ENCODE data around the gene GGT6. TPM values are rescaled to one million over a fixed set of nuclear protein-coding genes. Genes with fewer than 3 reads are reported as not detected.
A peak's percentile ranks its signal among the peaks of the same experiment; 100 is the strongest.
"Not testable (repeated sequence)": the region's sequence is repeated elsewhere in the genome, so short reads cannot be mapped to it uniquely, and the experiment has no call there.

The GGT6 gene
- total RNA-seq, 1 donor from 2014 or later = 6.6 TPM

GRCh38 chr17:4583206-4583605 is 22.8 kb upstream of the GGT6 start:
- Histone ChIP-seq H3K27me3 (ENCODE audit: control insufficient read depth, insufficient read depth, low read length) (peaks cover 26% of the 10 kb centered on the region), H3K4me3 (ENCODE audit: low read depth, low read length) (no peak overlapping the region), H3K36me3 (ENCODE audit: control insufficient read depth, insufficient read depth, low read length) (no peaks in the 10 kb centered on the region)
- FAIRE-seq = peak; percentile 64
- DNase-seq (ENCODE audit: low read depth) = no peak
- TF ChIP-seq, protein P1, sequence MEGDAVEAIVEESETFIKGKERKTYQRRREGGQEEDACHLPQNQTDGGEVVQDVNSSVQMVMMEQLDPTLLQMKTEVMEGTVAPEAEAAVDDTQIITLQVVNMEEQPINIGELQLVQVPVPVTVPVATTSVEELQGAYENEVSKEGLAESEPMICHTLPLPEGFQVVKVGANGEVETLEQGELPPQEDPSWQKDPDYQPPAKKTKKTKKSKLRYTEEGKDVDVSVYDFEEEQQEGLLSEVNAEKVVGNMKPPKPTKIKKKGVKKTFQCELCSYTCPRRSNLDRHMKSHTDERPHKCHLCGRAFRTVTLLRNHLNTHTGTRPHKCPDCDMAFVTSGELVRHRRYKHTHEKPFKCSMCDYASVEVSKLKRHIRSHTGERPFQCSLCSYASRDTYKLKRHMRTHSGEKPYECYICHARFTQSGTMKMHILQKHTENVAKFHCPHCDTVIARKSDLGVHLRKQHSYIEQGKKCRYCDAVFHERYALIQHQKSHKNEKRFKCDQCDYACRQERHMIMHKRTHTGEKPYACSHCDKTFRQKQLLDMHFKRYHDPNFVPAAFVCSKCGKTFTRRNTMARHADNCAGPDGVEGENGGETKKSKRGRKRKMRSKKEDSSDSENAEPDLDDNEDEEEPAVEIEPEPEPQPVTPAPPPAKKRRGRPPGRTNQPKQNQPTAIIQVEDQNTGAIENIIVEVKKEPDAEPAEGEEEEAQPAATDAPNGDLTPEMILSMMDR (IDR thresholded peaks at IDR 0.05; ENCODE audit: insufficient read depth, low read length, severe bottlenecking) = no peak

DNA sequence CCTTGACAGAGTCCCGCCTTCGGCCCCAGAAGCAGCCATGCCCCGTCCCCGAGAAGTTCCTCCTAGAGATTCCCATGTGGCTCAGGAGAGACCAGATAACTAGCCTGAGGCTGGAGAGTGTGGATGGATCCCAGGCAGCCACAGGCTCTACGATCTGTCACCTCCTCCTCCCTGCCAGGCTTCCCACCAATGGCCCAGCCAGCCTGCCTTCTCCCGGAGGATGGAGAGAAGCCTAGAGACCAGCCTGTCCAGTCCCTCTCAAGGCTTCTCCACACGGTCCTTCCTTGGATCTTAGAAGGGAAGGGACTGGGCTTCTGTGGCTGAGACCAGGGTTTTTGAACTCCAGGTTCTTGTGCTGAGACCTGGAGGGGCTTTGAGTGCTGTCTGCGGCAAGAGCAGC is 22.3 kb upstream of the GGT6 start:
- Histone ChIP-seq H3K36me3 (ENCODE audit: control insufficient read depth, insufficient read depth, low read length) (no peaks in the 10 kb centered on the region), H3K4me3 (ENCODE audit: low read depth, low read length) (no peak overlapping the region), H3K27me3 (ENCODE audit: control insufficient read depth, insufficient read depth, low read length) (peaks cover 26% of the 10 kb centered on the region)
- TF ChIP-seq, protein P1 (IDR thresholded peaks at IDR 0.05; ENCODE audit: insufficient read depth, low read length, severe bottlenecking) = no peak
- no peak for DNase-seq (ENCODE audit: low read depth)
- no peak for FAIRE-seq

GRCh38 chr17:4582101-4582501 is 21.7 kb upstream of the GGT6 start:
- no peak for FAIRE-seq

GRCh38 chr17:4580291-4580690 is 19.9 kb upstream of the GGT6 start:
- DNase-seq (ENCODE audit: low read depth) (no peak), FAIRE-seq (no peak)
- no peak overlapping the region for H3K4me3 ChIP-seq (ENCODE audit: low read depth, low read length)
- H3K36me3 ChIP-seq (ENCODE audit: control insufficient read depth, insufficient read depth, low read length) = no peaks in the 10 kb centered on the region
- peaks cover 15% of the 10 kb centered on the region for H3K27me3 ChIP-seq (ENCODE audit: control insufficient read depth, insufficient read depth, low read length)
- TF ChIP-seq, protein P1 (IDR thresholded peaks at IDR 0.05; ENCODE audit: insufficient read depth, low read length, severe bottlenecking) = no peak

More at GRCh38 chr17:4582101-4582501, 21.7 kb upstream of the GGT6 start:
- Histone ChIP-seq H3K36me3 (ENCODE audit: control insufficient read depth, insufficient read depth, low read length) (no peaks in the 10 kb centered on the region), H3K27me3 (ENCODE audit: control insufficient read depth, insufficient read depth, low read length) (peaks cover 23% of the 10 kb centered on the region), H3K4me3 (ENCODE audit: low read depth, low read length) (no peak overlapping the region)
- no peak for DNase-seq (ENCODE audit: low read depth)
- TF ChIP-seq, protein P1 (IDR thresholded peaks at IDR 0.05; ENCODE audit: insufficient read depth, low read length, severe bottlenecking) = no peak

DNA sequence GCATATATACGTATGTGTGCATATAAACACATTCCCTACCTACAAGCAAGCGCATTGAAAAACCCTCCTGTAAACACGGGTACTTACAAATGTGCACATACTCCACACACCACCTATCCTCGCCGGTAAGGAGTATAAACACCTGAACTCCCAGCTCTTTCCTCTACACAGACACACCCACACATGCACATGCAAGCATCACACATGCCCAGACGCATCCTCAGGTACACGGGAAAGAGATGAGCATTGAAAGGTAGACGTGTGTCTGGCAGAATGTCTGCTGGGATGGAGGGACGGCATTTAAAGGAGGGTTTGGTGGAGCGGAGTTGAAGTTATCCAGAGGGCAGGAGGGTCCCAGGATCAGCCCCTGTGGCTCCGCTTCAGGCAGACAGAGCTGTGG is 19.3 kb upstream of the GGT6 start:
- no peak overlapping the region for H3K4me3 ChIP-seq (ENCODE audit: low read depth, low read length)
- peak; percentile 95 for FAIRE-seq
- TF ChIP-seq, protein P1 (IDR thresholded peaks at IDR 0.05; ENCODE audit: insufficient read depth, low read length, severe bottlenecking) = no peak
- DNase-seq (ENCODE audit: low read depth) = no peak
- peaks cover 11% of the 10 kb centered on the region for H3K27me3 ChIP-seq (ENCODE audit: control insufficient read depth, insufficient read depth, low read length)
- no peaks in the 10 kb centered on the region for H3K36me3 ChIP-seq (ENCODE audit: control insufficient read depth, insufficient read depth, low read length)

DNA sequence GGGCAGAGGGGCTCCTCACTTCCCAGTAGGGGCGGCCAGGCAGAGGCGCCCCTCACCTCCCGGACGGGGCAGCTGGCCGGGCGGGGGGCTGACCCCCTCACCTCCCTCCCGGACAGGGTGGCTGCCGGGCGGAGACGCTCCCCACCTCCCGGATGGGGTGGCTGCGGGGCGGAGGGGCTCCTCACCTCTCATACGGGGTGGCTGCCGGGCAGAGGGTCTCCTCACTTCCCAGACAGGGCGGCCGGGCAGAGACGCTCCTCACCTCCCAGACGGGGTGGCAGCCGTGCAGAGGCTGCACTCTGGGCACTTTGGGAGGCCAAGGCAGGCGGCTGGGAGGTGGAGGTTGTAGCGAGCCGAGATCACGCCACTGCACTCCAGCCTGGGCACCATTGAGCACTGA is 18.0 kb upstream of the GGT6 start:
- H3K36me3 ChIP-seq (ENCODE audit: control insufficient read depth, insufficient read depth, low read length); FAIRE-seq; DNase-seq (ENCODE audit: low read depth); H3K27me3 ChIP-seq (ENCODE audit: control insufficient read depth, insufficient read depth, low read length); H3K4me3 ChIP-seq (ENCODE audit: low read depth, low read length): not testable (repeated sequence)
